Measurements from ENCODE around the gene GJC1.

DNA sequence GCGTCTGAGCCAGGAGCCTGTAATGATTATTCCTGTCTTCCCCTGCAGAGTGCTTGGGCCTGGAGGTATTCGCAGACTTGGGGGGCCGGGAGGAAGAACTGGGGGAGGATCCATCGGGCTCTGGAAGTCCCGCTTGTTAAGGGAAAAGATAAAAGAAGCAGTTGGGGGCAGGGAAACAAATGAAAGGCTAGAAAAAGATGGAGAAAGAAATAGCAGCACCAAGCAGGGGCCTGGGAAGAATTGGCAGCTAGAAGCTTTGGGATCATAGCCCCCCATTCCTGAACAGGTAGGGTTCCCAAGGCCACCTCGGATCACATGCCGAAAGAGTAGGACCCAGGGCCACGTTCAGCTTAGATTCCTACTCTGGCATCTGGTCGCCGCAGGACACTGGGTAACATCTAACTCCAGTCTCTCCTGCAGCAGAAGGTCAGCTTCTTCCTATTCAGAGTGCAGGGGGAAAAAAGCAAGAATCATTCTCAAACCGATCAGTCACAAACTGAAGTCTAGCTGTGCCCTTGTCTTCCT, 47.7 kb downstream of the GJC1 start:
- TF ChIP-seq, protein P1, sequence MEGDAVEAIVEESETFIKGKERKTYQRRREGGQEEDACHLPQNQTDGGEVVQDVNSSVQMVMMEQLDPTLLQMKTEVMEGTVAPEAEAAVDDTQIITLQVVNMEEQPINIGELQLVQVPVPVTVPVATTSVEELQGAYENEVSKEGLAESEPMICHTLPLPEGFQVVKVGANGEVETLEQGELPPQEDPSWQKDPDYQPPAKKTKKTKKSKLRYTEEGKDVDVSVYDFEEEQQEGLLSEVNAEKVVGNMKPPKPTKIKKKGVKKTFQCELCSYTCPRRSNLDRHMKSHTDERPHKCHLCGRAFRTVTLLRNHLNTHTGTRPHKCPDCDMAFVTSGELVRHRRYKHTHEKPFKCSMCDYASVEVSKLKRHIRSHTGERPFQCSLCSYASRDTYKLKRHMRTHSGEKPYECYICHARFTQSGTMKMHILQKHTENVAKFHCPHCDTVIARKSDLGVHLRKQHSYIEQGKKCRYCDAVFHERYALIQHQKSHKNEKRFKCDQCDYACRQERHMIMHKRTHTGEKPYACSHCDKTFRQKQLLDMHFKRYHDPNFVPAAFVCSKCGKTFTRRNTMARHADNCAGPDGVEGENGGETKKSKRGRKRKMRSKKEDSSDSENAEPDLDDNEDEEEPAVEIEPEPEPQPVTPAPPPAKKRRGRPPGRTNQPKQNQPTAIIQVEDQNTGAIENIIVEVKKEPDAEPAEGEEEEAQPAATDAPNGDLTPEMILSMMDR (conservative IDR thresholded peaks at IDR 0.05 in 1 of 2, IDR thresholded peaks at IDR 0.05 in 1 of 2; ENCODE audit: low read depth in 1 of 2, low read length in 2 of 2), result no peak
- TF ChIP-seq EZH2 (IDR thresholded peaks at IDR 0.05; ENCODE audit: low read length, missing control alignments), result no peak
